Bronchial epithelial cell (primary cell): ENCODE data around the gene MACO1. TPM values are rescaled to one million over a fixed set of nuclear protein-coding genes. Genes with fewer than 3 reads are reported as not detected.
A peak's percentile ranks its signal among the peaks of the same experiment; 100 is the strongest.

Experiments used
- DNase-seq: peaks from one replicate; pipeline ENCODE4 v3.0.0-alpha.2; 2010; ENCODE audit warnings: low read depth
- FAIRE-seq: peaks from 2 replicates; lab custom pipeline; 2011; peaks lifted over from hg19 to GRCh38; lab: Jason Lieb, UNC
- H3K27me3 ChIP-seq: 2 replicates; pipeline ENCODE4 v1.5.1; 2011; ENCODE audit warnings: low read length; ENCODE audit not compliant: control insufficient read depth, insufficient read depth
- H3K36me3 ChIP-seq: 2 replicates; pipeline ENCODE4 v1.5.1; 2011; ENCODE audit warnings: low read length; ENCODE audit not compliant: control insufficient read depth, insufficient read depth
- H3K4me3 ChIP-seq: 2 replicates; pipeline ENCODE4 v1.5.1; 2011; ENCODE audit warnings: mild to moderate bottlenecking, low read depth, low read length, control low read depth
- total RNA-seq: library from RNA; depleted of rRNA; stranded (reverse); fragments of >200 nt; gene quantifications from 2 replicates; pipeline ENCODE4 v1.2.1, GENCODE V29; 2014
- TF ChIP-seq, protein P1 (sequence below): IDR thresholded peaks from 2 replicates; pipeline ENCODE4 v1.5.1; 2011; ENCODE audit warnings: mild to moderate bottlenecking, moderate library complexity, low read length, control low read depth, inconsistent platforms; ENCODE audit not compliant: insufficient read depth, severe bottlenecking

Gene MACO1
- total RNA-seq, 1 donor from 2014 or later = 17.4 TPM

DNA sequence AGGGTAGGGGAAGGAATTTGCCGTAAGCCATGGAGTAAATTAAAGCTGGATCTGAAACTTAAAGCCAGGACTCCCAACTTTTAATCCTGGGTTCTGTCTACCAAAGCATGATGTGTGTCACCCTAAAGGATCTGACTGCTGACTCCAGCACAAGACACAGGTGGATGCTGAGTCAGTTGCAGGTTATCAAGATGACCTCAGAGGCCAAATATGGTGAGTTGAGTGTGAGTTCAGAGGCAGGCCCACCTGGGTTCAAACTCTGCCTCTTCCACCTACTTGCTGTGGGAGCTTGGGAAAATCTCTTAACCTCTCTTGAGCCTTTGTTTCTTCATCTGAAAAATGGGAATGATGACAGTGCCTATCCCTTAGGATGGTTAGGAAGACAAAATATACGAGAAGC lies 96.1 kb downstream of the MACO1 start:
- H3K4me3 ChIP-seq = no peak overlapping the region
- DNase-seq (peak; percentile 57), FAIRE-seq (no peak)
- H3K36me3 ChIP-seq = no peaks in the 10 kb centered on the region
- TF ChIP-seq, protein P1, sequence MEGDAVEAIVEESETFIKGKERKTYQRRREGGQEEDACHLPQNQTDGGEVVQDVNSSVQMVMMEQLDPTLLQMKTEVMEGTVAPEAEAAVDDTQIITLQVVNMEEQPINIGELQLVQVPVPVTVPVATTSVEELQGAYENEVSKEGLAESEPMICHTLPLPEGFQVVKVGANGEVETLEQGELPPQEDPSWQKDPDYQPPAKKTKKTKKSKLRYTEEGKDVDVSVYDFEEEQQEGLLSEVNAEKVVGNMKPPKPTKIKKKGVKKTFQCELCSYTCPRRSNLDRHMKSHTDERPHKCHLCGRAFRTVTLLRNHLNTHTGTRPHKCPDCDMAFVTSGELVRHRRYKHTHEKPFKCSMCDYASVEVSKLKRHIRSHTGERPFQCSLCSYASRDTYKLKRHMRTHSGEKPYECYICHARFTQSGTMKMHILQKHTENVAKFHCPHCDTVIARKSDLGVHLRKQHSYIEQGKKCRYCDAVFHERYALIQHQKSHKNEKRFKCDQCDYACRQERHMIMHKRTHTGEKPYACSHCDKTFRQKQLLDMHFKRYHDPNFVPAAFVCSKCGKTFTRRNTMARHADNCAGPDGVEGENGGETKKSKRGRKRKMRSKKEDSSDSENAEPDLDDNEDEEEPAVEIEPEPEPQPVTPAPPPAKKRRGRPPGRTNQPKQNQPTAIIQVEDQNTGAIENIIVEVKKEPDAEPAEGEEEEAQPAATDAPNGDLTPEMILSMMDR = no peak
- no peaks in the 10 kb centered on the region for H3K27me3 ChIP-seq

DNA sequence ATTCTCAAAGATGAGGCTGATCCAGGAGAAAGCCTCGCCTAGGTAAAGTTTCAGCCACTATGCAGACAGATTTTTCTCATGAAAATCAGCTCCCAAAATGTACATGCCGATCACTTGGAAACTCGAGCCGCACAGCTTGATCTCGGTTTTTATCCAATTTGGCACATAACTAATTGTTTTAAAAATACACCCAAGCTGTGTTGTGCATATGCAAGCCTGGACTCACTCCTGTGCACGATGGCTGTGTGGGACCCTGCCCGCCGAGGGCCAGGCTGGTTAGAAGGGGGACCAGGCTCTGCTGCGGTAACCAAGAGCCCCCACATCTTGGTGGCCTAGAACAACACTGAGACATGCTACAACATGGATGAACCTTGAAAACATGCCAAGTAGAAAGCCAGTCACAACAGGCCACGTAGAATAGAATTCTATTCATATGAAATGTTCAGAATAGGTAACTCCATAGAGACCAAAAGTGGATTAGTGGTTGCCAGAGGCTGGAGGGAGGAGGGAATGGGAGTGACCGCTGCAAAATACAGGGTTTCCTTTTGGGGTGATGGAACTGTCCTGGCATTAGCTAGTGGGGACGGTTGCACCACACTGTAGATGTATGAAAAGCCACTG lies 96.6 kb downstream of the MACO1 start:
- H3K4me3 ChIP-seq = no peak overlapping the region
- FAIRE-seq (no peak), DNase-seq (peak; percentile 52)
- H3K36me3 ChIP-seq = no peaks in the 10 kb centered on the region
- TF ChIP-seq, protein P1 = no peak
- H3K27me3 ChIP-seq = no peaks in the 10 kb centered on the region

DNA sequence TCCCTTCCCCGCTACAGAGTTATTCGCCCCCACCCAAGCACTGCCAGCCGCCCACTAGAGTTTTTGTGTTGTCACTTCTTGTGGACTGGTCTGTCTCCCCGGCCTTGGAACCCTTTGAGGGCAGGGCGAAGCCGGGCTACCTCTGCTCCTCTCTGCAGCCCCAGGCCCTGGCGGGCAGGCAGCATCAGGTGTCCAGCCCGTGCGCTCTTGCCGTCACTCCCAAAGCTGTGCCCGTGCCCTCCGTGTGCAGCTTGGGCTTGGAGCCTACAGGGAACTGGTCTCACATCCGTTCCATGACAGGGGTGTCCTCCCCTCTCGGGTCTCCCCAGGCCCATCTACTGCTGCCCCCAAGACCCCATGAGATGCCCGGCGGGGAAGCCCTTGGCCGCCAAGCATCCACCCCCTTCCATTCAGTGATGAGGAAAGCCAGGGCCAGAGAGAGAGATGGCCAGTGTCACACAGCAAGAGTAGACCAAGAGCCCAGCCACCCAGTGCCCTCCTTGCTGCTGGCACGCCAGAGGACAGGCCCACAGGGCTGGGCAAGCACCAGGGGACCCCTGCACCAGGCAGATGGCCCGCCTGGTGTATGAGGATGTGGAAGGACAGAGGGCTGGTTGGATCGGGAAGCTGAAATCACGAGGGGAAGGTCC lies 97.4 kb downstream of the MACO1 start:
- Histone ChIP-seq H3K27me3 (no peaks in the 10 kb centered on the region), H3K4me3 (no peak overlapping the region), H3K36me3 (no peaks in the 10 kb centered on the region)
- DNase-seq (no peak), FAIRE-seq (no peak)
- TF ChIP-seq, protein P1 = no peak

DNA sequence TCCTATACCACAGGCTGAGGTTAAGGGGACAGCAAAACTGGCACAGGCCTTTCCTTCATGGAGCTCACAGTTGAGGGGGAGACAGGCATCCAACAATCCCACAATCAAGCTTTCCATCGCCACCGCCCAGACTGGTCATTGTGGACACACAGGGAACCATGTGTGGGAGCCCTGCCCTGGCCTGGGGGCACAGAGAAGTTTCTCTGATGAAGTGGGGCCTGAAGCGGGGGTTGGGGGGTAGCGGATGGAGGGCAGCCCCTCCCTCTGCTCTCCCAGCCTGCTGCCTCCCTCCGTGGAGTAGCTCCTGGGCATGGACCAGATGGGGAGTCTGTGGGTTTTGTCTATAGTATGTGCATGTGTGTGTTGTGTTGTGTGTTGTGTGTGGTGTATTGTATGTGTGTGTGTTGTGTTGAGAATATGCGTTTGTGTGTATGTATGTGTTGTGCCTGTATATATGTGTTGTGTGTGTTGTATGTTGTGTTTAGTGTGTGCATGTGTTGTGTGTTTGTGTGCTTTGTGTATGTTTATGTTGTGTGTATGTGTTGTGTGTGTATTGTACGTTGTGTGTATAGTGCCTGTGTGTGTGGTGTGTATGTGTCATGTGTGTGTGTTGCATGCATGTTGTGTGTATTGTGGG lies 98.3 kb downstream of the MACO1 start:
- DNase-seq (no peak), FAIRE-seq (peak; percentile 98)
- Histone ChIP-seq H3K36me3 (no peaks in the 10 kb centered on the region), H3K27me3 (no peaks in the 10 kb centered on the region), H3K4me3 (no peak overlapping the region)
- TF ChIP-seq, protein P1 = no peak

DNA sequence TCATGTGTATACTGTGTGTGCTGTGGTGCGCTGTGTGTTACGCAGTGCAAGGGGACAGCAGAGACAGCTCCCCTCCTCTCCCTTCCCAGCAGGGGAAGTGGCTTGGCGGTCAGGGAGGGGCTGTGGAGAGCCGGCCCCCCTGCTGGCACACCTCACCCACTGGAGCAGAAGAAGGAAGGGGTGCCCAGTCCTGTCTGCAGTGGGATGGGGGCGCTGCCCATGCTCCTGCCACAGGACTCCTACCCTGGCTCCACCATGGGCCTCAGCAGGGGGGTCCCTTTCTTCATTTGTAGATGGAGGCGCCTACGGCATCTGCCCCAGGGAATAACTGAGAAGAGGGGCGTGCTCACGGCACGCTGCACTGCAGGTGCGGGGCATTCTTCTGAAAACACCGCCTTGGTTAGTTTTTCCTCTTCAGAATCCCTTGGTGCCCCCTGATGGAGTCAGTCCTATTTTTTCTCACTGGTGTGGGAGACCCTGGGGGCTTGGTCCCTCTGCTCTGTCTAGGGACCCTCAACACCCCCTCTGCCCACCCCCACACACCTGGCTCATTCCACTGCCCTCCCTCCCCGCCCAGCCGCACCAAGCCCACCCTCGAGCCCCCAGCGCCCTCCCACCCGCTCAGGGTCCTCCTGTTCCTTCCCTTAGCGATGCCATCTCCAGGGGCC lies 99.0 kb downstream of the MACO1 start:
- TF ChIP-seq, protein P1 = no peak
- DNase-seq (no peak), FAIRE-seq (no peak)
- Histone ChIP-seq H3K27me3 (no peaks in the 10 kb centered on the region), H3K4me3 (no peak overlapping the region), H3K36me3 (no peaks in the 10 kb centered on the region)
